Measurements from ENCODE around the gene SLC25A18. TPM values are rescaled to one million over a fixed set of nuclear protein-coding genes. Genes with fewer than 3 reads are reported as not detected.
"Not testable (repeated sequence)": the region's sequence is repeated elsewhere in the genome, so short reads cannot be mapped to it uniquely, and the experiment has no call there.

Gene SLC25A18
- total and polyA plus RNA-seq, 2 of the 8 experiments (the other 6 are each of a cell fraction or from before 2014, with no cell fraction given): 2.8 to 2.9 TPM

DNA sequence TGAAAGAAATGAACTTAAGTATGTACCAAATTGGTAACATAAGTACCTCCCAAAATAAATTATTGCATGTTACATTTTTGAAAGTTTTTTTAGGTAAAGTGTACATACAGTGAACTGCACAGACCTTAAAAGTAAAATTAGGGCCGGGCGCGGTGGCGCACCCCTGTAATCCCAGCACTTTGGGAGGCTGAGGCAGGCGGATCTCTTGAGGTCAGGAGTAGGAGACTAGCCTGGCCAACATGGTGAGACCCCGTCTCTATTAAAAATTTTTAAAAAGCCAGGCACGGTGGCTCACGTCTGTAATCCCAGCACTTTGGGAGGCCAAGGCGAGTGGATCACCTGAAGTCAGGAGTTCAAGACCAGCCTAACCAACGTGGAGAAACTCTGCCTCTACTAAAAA is 73.6 kb downstream of the SLC25A18 start:
- H2BK15ac ChIP-seq (ENCODE audit: low read length); H2BK12ac ChIP-seq (ENCODE audit: low read depth, low read length); H3K79me1 ChIP-seq (ENCODE audit: low read depth, low read length); H3K4me3 ChIP-seq (ENCODE audit: extremely low read depth in 1 of 4, insufficient read depth in 2 of 4, low read depth in 3 of 4, low read length in 4 of 4); H4K20me1 ChIP-seq (replicated peaks in 1 of 2; ENCODE audit: control insufficient read depth in 1 of 2, insufficient read depth in 2 of 2, low read length in 2 of 2); H3K36me3 ChIP-seq (ENCODE audit: control insufficient read depth in 2 of 4, insufficient read depth in 4 of 4, low read length in 3 of 4); H3K27ac ChIP-seq (ENCODE audit: low read depth, low read length); H4K8ac ChIP-seq (ENCODE audit: extremely low read depth, insufficient read depth, low read length); DNase-seq (ENCODE audit: low read depth in 1 of 2, low spot score in 2 of 2); H2BK120ac ChIP-seq (replicated peaks; ENCODE audit: low read depth, low read length); H3K18ac ChIP-seq (ENCODE audit: extremely low read depth, low read length); H2BK5ac ChIP-seq (ENCODE audit: low read depth, low read length); H3K14ac ChIP-seq (ENCODE audit: insufficient read length); H2BK20ac ChIP-seq (ENCODE audit: low read length); H4K91ac ChIP-seq (replicated peaks; ENCODE audit: insufficient read length, low read length); H4K5ac ChIP-seq (ENCODE audit: insufficient read length, low read depth, low read length); H3K27me3 ChIP-seq (replicated peaks in 1 of 4; ENCODE audit: control insufficient read depth in 3 of 4, extremely low read depth in 1 of 4, insufficient read depth in 3 of 4, low read length in 3 of 4); H3K9ac ChIP-seq (replicated peaks in 1 of 4; ENCODE audit: extremely low read depth in 1 of 4, low read depth in 3 of 4, low read length in 3 of 4); CTCF ChIA-PET (ENCODE audit: partially characterized antibody); H3K23ac ChIP-seq (ENCODE audit: insufficient read length); H2AFZ ChIP-seq (ENCODE audit: low read length); H2AK5ac ChIP-seq (ENCODE audit: low read depth, low read length); H3K4me1 ChIP-seq (replicated peaks in 1 of 4; ENCODE audit: control insufficient read depth in 3 of 4, insufficient read depth in 4 of 4, low read length in 3 of 4); FAIRE-seq; H3K9me3 ChIP-seq (ENCODE audit: insufficient read depth in 2 of 2, low read depth in 1 of 2, low read length in 1 of 2); H3K4ac ChIP-seq (replicated peaks; ENCODE audit: insufficient read length, low read depth, low read length); H3K4me2 ChIP-seq (ENCODE audit: insufficient read depth in 1 of 2, low read depth in 2 of 2, low read length in 2 of 2); H3K56ac ChIP-seq (replicated peaks; ENCODE audit: insufficient read length, low read depth, low read length): not testable (repeated sequence)
- Histone ChIP-seq H3K79me2 (ENCODE audit: control insufficient read depth in 1 of 2, insufficient read depth in 2 of 2, low read length in 2 of 2) (peaks cover 0 to 18% of the 10 kb centered on the region in 2 experiments; a peak in 3 of 4 replicates), H3K23me2 (ENCODE audit: low read depth, low read length) (peaks cover 10% of the 10 kb centered on the region)
- WGBS, 2 experiments (ENCODE audit: extremely low coverage in 1 of 2, insufficient coverage in 1 of 2, insufficient read length in 1 of 2, insufficient replicate concordance in 2 of 2, low coverage in 1 of 2, low lambda C conversion rate in 2 of 2, missing lambda C conversion rate in 1 of 2): 79% methylated on average over 10 of the region's 10 CpGs; no CpG with 5 or more reads in 1 of the 2 experiments
- POLR2A ChIA-PET (ENCODE audit: partially characterized antibody): interaction anchor here (0.9 to 1.4 kb wide), 2 partner anchors 27 to 66 kb away, joined by 3 to 6 read pairs; no protein-coding TSS in a partner anchor
